NT2/D1 (cell line): ENCODE results near the gene PODXL2.

Source experiments
- SUZ12 ChIP-seq: IDR thresholded peaks from 2 replicates; pipeline ENCODE4 v1.6.1; 2011; ENCODE audit not compliant: insufficient read length, insufficient read depth; ENCODE audit errors: extremely low read depth
- YY1 ChIP-seq: IDR thresholded peaks from 2 replicates; pipeline ENCODE4 v1.6.1; 2011; ENCODE audit not compliant: insufficient read length, insufficient read depth
- ZNF274 ChIP-seq: IDR thresholded peaks from 2 replicates; pipeline ENCODE4 v1.6.1; 2011; ENCODE audit warnings: mild to moderate bottlenecking, low read depth, low read length

GRCh38 chr3:127590282-127590592 is 38.7 kb upstream of the PODXL2 start:
- TF ChIP-seq YY1 (no peak), SUZ12 (no peak), ZNF274 (no peak)
